ENCODE measurements around the gene CMTM8. TPM values are rescaled to one million over a fixed set of nuclear protein-coding genes. Genes with fewer than 3 reads are reported as not detected.

The CMTM8 gene
- total RNA-seq, 1 donor from 2014 or later, result 0.24 TPM

GRCh38 chr3:32391643-32392535 is 153.4 kb downstream of the CMTM8 start, which contains the start of gene CMTM7:
CMTM7 (plus strand) TSS chr3:32391853; CDS start chr3:32391907, 54 bp downstream.
- Mint-ChIP-seq H3K4me1 (peaks cover 56% of the 10 kb centered on the region), H3K4me3 (peak within 1 kb of the TSS; percentile 97), H3K27ac (peak within 1 kb of the TSS; percentile 90), H3K36me3 (ENCODE audit: low read depth) (peaks cover 29% of the 10 kb centered on the region), H3K27me3 (no peaks in the 10 kb centered on the region), H3K9me3 (no peaks in the 10 kb centered on the region)
- ATAC-seq (ENCODE audit: low read depth), result peak; percentile 64
- TF ChIP-seq, protein P1, sequence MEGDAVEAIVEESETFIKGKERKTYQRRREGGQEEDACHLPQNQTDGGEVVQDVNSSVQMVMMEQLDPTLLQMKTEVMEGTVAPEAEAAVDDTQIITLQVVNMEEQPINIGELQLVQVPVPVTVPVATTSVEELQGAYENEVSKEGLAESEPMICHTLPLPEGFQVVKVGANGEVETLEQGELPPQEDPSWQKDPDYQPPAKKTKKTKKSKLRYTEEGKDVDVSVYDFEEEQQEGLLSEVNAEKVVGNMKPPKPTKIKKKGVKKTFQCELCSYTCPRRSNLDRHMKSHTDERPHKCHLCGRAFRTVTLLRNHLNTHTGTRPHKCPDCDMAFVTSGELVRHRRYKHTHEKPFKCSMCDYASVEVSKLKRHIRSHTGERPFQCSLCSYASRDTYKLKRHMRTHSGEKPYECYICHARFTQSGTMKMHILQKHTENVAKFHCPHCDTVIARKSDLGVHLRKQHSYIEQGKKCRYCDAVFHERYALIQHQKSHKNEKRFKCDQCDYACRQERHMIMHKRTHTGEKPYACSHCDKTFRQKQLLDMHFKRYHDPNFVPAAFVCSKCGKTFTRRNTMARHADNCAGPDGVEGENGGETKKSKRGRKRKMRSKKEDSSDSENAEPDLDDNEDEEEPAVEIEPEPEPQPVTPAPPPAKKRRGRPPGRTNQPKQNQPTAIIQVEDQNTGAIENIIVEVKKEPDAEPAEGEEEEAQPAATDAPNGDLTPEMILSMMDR (IDR thresholded peaks at IDR 0.05), result no peak
- CTCF ChIA-PET, result interaction anchor here (0.6 to 2.7 kb wide), 8 partner anchors 8 to 186 kb away, joined by 3 to 14 read pairs (median 4); no protein-coding TSS in a partner anchor
- POLR2A ChIA-PET, result interaction anchor here (0.6 to 3.8 kb wide), 22 partner anchors 9 to 859 kb away, joined by 3 to 61 read pairs (median 6); partner anchors contain the start of genes CMTM6 and STT3B
- peak; percentile 65 for DNase-seq
- intact Hi-C loops (cut with micrococcal nuclease), result loop anchor here (1.0 to 2.0 kb wide), 7 partner anchors 9 to 293 kb away; partner anchors contain the start of genes CNOT10 and DYNC1LI1

- ATAC-seq (ENCODE audit: low read depth), result peak; percentile 9
- no peaks in the 10 kb centered on the region for H3K27me3 Mint-ChIP-seq
- peaks cover 30% of the 10 kb centered on the region for H3K36me3 Mint-ChIP-seq (ENCODE audit: low read depth)
- peak overlapping the region; percentile 97 for H3K4me3 Mint-ChIP-seq
- intact Hi-C loops (cut with micrococcal nuclease), result loop anchor here (1.0 to 2.0 kb wide), 3 partner anchors 9 to 292 kb away; partner anchors contain the start of genes CNOT10 and DYNC1LI1
- POLR2A ChIA-PET, result interaction anchor here (0.6 to 3.8 kb wide), 9 partner anchors 17 to 92 kb away, joined by 4 to 61 read pairs (median 10); no protein-coding TSS in a partner anchor
- peaks cover 59% of the 10 kb centered on the region for H3K4me1 Mint-ChIP-seq
- TF ChIP-seq, protein P1 (IDR thresholded peaks at IDR 0.05), result no peak
- no peaks in the 10 kb centered on the region for H3K9me3 Mint-ChIP-seq
- H3K27ac Mint-ChIP-seq, result peak overlapping the region; percentile 90
- CTCF ChIA-PET, result interaction anchor here (0.6 to 2.1 kb wide), 2 partner anchors 47 to 85 kb away, joined by 4 to 6 read pairs; no protein-coding TSS in a partner anchor
- no peak for DNase-seq
These were observed 154.2 kb downstream of the CMTM8 start for GRCh38 chr3:32392536-32393302.

- H3K4me1 Mint-ChIP-seq, result peaks cover 86% of the 10 kb centered on the region
- no peak for ATAC-seq (ENCODE audit: low read depth)
- ChIA-PET POLR2A (no interaction called here), CTCF (interaction anchor here (1.7 to 5.1 kb wide), 3 partner anchors 20 to 73 kb away, joined by 3 to 40 read pairs (median 33); no protein-coding TSS in a partner anchor)
- H3K27me3 Mint-ChIP-seq, result no peaks in the 10 kb centered on the region
- H3K27ac Mint-ChIP-seq, result peak overlapping the region; percentile 90
- no peaks in the 10 kb centered on the region for H3K9me3 Mint-ChIP-seq
- intact Hi-C loops (cut with micrococcal nuclease), result no loop called here
- TF ChIP-seq, protein P1 (IDR thresholded peaks at IDR 0.05), result no peak
- H3K4me3 Mint-ChIP-seq, result no peak overlapping the region
- peaks cover 30% of the 10 kb centered on the region for H3K36me3 Mint-ChIP-seq (ENCODE audit: low read depth)
- DNase-seq, result no peak
These were observed 157.0 kb downstream of the CMTM8 start for GRCh38 chr3:32395496-32395895.

DNA sequence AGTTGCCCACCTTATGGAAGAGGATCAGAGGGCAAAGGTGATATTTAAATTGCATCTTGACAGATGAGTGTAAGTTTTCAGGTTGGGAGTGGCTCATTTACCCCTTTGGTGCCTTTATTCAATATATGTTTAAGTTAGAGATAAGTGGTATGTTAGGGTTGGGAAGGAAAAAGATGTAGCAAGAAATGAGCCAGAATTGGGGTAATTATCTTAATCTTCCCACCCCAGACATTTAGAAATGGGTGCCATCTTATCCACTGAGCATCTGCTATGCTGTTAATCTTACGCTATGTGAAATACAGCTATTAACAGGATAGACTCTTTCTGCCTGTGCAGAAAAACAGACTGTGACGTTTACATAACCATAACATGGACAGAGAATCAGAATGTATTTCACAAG is 159.5 kb downstream of the CMTM8 start:
- Mint-ChIP-seq H3K27ac (peak overlapping the region; percentile 63), H3K27me3 (no peaks in the 10 kb centered on the region), H3K9me3 (no peaks in the 10 kb centered on the region), H3K4me3 (no peak overlapping the region), H3K4me1 (peaks cover 89% of the 10 kb centered on the region), H3K36me3 (ENCODE audit: low read depth) (peaks cover 18% of the 10 kb centered on the region)
- TF ChIP-seq, protein P1 (IDR thresholded peaks at IDR 0.05), result no peak
- ATAC-seq (ENCODE audit: low read depth) (no peak), DNase-seq (no peak)
- CTCF ChIA-PET, result interaction anchor here (1.1 to 5.1 kb wide), 6 partner anchors 17 to 102 kb away, joined by 3 to 40 read pairs (median 4); no protein-coding TSS in a partner anchor
- POLR2A ChIA-PET, result interaction anchor here (0.7 to 0.8 kb wide), 2 partner anchors 16 to 43 kb away, joined by 3 read pairs; no protein-coding TSS in a partner anchor
- intact Hi-C loops (cut with micrococcal nuclease), result no loop called here

Data from activated B cell treated with CpG ODN at 0.5 μM for 24 hours (primary cell).